GM12878 (cell line): Measurements from ENCODE around the gene SNX19. TPM values are rescaled to one million over a fixed set of nuclear protein-coding genes. Genes with fewer than 3 reads are reported as not detected.

Experiments
- ATAC-seq: fragments of 200-7000 bp; cut with Tn5 transposase; 3 replicates; pipeline ENCODE4 v1.9.1; 2020; ENCODE audit warnings: mild to moderate bottlenecking, moderate library complexity
- BruUV-seq: library from RNA; stranded (reverse); fragments of 400-500 nt; replicated peaks from 2 replicates; lab custom pipeline; 2021; lab: Mats Ljungman, UMichigan
- CTCF ChIA-PET: fragments of 300-600 bp; sonication (Branson Sonifier 250); formaldehyde crosslinking; extraction: SDS; loops from one replicate; lab custom pipeline; 2021; ENCODE audit warnings: inconsistent platforms; lab: Yijun Ruan, JAX
- POLR2A ChIA-PET: fragments of 350-600 bp; formaldehyde crosslinking; extraction: SDS; loops from one replicate; lab custom pipeline; 2021; ENCODE audit warnings: inconsistent platforms; lab: Charles Lee
- RAD21 ChIA-PET: fragments of 300-600 bp; sonication (Branson Sonifier 250); formaldehyde crosslinking; loops from one replicate; lab custom pipeline; 2023; ENCODE audit warnings: antibody characterized with exemption; ENCODE audit not compliant: unreplicated experiment; lab: Charles Lee
- SMC1A ChIA-PET: fragments of 300-600 bp; sonication (Branson Sonifier 250); formaldehyde crosslinking; loops from one replicate; lab custom pipeline; 2023; ENCODE audit not compliant: unreplicated experiment, uncharacterized antibody; lab: Charles Lee
- DNase-seq: peaks from one replicate; pipeline ENCODE4 v3.0.0-alpha.2; 2011; ENCODE audit warnings: low read depth, low spot score
- FAIRE-seq: peaks from 3 replicates; lab custom pipeline; 2011; peaks lifted over from hg19 to GRCh38; lab: Jason Lieb, UNC
- H2AFZ ChIP-seq: 2 replicates; pipeline ENCODE4 v1.6.0; 2011; ENCODE audit warnings: low read depth, low read length, control low read depth; ENCODE audit not compliant: control insufficient read depth
- H3K27ac ChIP-seq: 2 replicates; pipeline ENCODE4 v1.5.1; 2011; ENCODE audit warnings: control low read depth; ENCODE audit not compliant: control insufficient read depth, insufficient read depth
- H3K27me3 ChIP-seq, 2 experiments: replicated peaks in 1 of 2; 2 replicates each; pipeline versions ENCODE4 v1.6.0 to v1.6.1; 2011; ENCODE audit warnings: low read length in 1 of 2; ENCODE audit not compliant: control insufficient read depth in 2 of 2, insufficient read depth in 2 of 2
- H3K36me3 ChIP-seq, 2 experiments: 2 replicates each; pipeline ENCODE4 v1.5.1; 2011; ENCODE audit warnings: low read length in 1 of 2; ENCODE audit not compliant: control insufficient read depth in 2 of 2, insufficient read depth in 2 of 2
- H3K4me1 ChIP-seq: 2 replicates; pipeline ENCODE4 v1.6.1; 2011; ENCODE audit warnings: mild to moderate bottlenecking, low read length, moderate library complexity, mixed read lengths; ENCODE audit not compliant: control insufficient read depth, insufficient read depth
- H3K4me2 ChIP-seq: 2 replicates; pipeline ENCODE4 v1.6.0; 2011; ENCODE audit warnings: control low read depth; ENCODE audit not compliant: control insufficient read depth, insufficient read depth
- H3K4me3 ChIP-seq: fragments of 200-600 bp; sonication (generic); 2 replicates; pipeline ENCODE4 v1.5.1; 2016
- H3K79me2 ChIP-seq: 2 replicates; pipeline ENCODE4 v1.6.0; 2011; ENCODE audit warnings: low read length; ENCODE audit not compliant: control insufficient read depth, insufficient read depth
- H3K9ac ChIP-seq: 2 replicates; pipeline ENCODE4 v1.8.0; 2011; ENCODE audit warnings: low read length, control low read depth, mixed read lengths; ENCODE audit not compliant: control insufficient read depth, insufficient read depth
- H3K9me3 ChIP-seq: replicated peaks from 3 replicates; pipeline ENCODE4 v1.5.1; 2011; ENCODE audit warnings: mild to moderate bottlenecking, low read length; ENCODE audit not compliant: control insufficient read depth, insufficient read depth
- H4K20me1 ChIP-seq: 2 replicates; pipeline ENCODE4 v1.6.0; 2011; ENCODE audit not compliant: control insufficient read depth, insufficient read depth
- CHD1 ChIP-seq: IDR thresholded peaks from 2 replicates; pipeline ENCODE4 v1.6.1; 2012; ENCODE audit warnings: low read depth, low read length, improper control_type of control experiment
- MEF2A ChIP-seq: IDR thresholded peaks from 2 replicates; pipeline ENCODE4 v1.6.1; 2011; ENCODE audit warnings: low read depth, mild to moderate bottlenecking, low read length, moderate library complexity; ENCODE audit not compliant: insufficient read depth
- SPI1 ChIP-seq: IDR thresholded peaks from 2 replicates; pipeline ENCODE4 v1.6.1; 2011; ENCODE audit warnings: low read depth, mild to moderate bottlenecking, low read length, moderate library complexity, borderline replicate concordance; ENCODE audit not compliant: insufficient read depth
- ZBTB4 ChIP-seq: fragments of 450-650 bp; formaldehyde crosslinking; IDR thresholded peaks from 2 replicates; pipeline ENCODE4 v1.4.0; 2022; ENCODE audit warnings: mild to moderate bottlenecking, moderate library complexity
- WGBS: methylation state at CpG from one replicate; pipeline ENCODE4 v1.1.6; 2016; ENCODE audit warnings: low lambda C conversion rate; ENCODE audit not compliant: insufficient replicate concordance, insufficient coverage; ENCODE audit errors: missing lambda C conversion rate; 5-methylcytosine and 5-hydroxymethylcytosine counted together
- in situ Hi-C: fragments of 300-500 bp; cut with MboI; formaldehyde crosslinking; loops from 9 replicates; pipeline ENCODE4 v1.14.3; 2018; ENCODE audit warnings: mixed read lengths
- intact Hi-C: fragments of 100-400 bp; cut with micrococcal nuclease; formaldehyde crosslinking; loops from one replicate; pipeline ENCODE4 v1.14.2; 2022; ENCODE audit not compliant: unreplicated experiment
- polyA plus RNA-seq, 11 experiments: library from polyadenylated mRNA; depleted of rRNA in 4 of 11; unstranded in 6 of 11; stranded (reverse) in 5 of 11; fragments of >200 nt; fragmentation: Nextera tagmentation in 4 of 11; fragmentation: Illumina TruSeq in 1 of 11; extraction: Ambion mirVana in 4 of 11; extraction: Trizol in 1 of 11; gene quantifications; 1 replicate in 1 of 11; 2 replicates in 10 of 11; pipeline versions ENCODE4 v1.2.1 to v1.2.3, GENCODE V29; 2011 to 2016; ENCODE audit warnings: inconsistent platforms in 2 of 11, missing spikeins in 2 of 11, low read depth in 1 of 11
- total RNA-seq, 4 experiments: library from RNA; depleted of rRNA in 3 of 4; stranded (reverse); fragments of >200 nt in 3 of 4; fragmentation: Illumina TruSeq in 1 of 4; extraction: Trizol in 1 of 4; gene quantifications; 2 replicates each; pipeline versions ENCODE4 v1.2.1 to v1.2.3, GENCODE V29; 2013 to 2021
- TF ChIP-seq, protein P1 (sequence below): fragments of 150-350 bp; IDR thresholded peaks from 2 replicates; pipeline ENCODE4 v1.6.1; 2016; ENCODE audit warnings: low read depth, low read length
- TF ChIP-seq, protein P2 (sequence below): fragments of 450-650 bp; IDR thresholded peaks from 2 replicates; pipeline ENCODE4 v1.6.1; 2016; ENCODE audit warnings: mild to moderate bottlenecking, moderate library complexity, borderline replicate concordance

SNX19 gene
- total and polyA plus RNA-seq, 10 of the 15 experiments (the other 5 are each of a cell fraction or from before 2014, with no cell fraction given), result 3.0 to 46.9 (median 30.4) TPM

- CTCF ChIA-PET, result interaction anchor here (1.1 to 3.9 kb wide), 2 partner anchors 10 to 440 kb away, joined by 4 to 23 read pairs; no protein-coding TSS in a partner anchor
- Histone ChIP-seq H3K4me3 (no peak overlapping the region), H3K9me3 (no peaks in the 10 kb centered on the region), H3K4me2 (no peak overlapping the region), H2AFZ (no peak overlapping the region), H3K4me1 (no peaks in the 10 kb centered on the region), H3K79me2 (no peaks in the 10 kb centered on the region), H4K20me1 (no peaks in the 10 kb centered on the region), H3K9ac (no peak overlapping the region), H3K27ac (no peak overlapping the region), H3K36me3 (peaks cover 0 to 17% of the 10 kb centered on the region in 2 experiments; a peak in 1 of 4 replicates), H3K27me3 (no peaks in the 10 kb centered on the region)
- ATAC-seq (no peak), DNase-seq (no peak), FAIRE-seq (no peak)
- POLR2A ChIA-PET, result no interaction called here
- 100% methylated on average over 5 of the region's 5 CpGs for WGBS
- SMC1A ChIA-PET, result interaction anchor here (1.3 kb wide), 1 partner anchor 9 kb away, joined by 8 read pairs; no protein-coding TSS in a partner anchor
- TF ChIP-seq, protein P1, sequence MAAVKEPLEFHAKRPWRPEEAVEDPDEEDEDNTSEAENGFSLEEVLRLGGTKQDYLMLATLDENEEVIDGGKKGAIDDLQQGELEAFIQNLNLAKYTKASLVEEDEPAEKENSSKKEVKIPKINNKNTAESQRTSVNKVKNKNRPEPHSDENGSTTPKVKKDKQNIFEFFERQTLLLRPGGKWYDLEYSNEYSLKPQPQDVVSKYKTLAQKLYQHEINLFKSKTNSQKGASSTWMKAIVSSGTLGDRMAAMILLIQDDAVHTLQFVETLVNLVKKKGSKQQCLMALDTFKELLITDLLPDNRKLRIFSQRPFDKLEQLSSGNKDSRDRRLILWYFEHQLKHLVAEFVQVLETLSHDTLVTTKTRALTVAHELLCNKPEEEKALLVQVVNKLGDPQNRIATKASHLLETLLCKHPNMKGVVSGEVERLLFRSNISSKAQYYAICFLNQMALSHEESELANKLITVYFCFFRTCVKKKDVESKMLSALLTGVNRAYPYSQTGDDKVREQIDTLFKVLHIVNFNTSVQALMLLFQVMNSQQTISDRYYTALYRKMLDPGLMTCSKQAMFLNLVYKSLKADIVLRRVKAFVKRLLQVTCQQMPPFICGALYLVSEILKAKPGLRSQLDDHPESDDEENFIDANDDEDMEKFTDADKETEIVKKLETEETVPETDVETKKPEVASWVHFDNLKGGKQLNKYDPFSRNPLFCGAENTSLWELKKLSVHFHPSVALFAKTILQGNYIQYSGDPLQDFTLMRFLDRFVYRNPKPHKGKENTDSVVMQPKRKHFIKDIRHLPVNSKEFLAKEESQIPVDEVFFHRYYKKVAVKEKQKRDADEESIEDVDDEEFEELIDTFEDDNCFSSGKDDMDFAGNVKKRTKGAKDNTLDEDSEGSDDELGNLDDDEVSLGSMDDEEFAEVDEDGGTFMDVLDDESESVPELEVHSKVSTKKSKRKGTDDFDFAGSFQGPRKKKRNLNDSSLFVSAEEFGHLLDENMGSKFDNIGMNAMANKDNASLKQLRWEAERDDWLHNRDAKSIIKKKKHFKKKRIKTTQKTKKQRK, result no peak
- no peak for TF ChIP-seq MEF2A
- TF ChIP-seq, protein P2, sequence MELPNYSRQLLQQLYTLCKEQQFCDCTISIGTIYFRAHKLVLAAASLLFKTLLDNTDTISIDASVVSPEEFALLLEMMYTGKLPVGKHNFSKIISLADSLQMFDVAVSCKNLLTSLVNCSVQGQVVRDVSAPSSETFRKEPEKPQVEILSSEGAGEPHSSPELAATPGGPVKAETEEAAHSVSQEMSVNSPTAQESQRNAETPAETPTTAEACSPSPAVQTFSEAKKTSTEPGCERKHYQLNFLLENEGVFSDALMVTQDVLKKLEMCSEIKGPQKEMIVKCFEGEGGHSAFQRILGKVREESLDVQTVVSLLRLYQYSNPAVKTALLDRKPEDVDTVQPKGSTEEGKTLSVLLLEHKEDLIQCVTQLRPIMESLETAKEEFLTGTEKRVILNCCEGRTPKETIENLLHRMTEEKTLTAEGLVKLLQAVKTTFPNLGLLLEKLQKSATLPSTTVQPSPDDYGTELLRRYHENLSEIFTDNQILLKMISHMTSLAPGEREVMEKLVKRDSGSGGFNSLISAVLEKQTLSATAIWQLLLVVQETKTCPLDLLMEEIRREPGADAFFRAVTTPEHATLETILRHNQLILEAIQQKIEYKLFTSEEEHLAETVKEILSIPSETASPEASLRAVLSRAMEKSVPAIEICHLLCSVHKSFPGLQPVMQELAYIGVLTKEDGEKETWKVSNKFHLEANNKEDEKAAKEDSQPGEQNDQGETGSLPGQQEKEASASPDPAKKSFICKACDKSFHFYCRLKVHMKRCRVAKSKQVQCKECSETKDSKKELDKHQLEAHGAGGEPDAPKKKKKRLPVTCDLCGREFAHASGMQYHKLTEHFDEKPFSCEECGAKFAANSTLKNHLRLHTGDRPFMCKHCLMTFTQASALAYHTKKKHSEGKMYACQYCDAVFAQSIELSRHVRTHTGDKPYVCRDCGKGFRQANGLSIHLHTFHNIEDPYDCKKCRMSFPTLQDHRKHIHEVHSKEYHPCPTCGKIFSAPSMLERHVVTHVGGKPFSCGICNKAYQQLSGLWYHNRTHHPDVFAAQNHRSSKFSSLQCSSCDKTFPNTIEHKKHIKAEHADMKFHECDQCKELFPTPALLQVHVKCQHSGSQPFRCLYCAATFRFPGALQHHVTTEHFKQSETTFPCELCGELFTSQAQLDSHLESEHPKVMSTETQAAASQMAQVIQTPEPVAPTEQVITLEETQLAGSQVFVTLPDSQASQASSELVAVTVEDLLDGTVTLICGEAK, result no peak
- TF ChIP-seq CHD1, result no peak
- no peak for TF ChIP-seq SPI1
- no peak for TF ChIP-seq ZBTB4
- RAD21 ChIA-PET, result no interaction called here
- intact Hi-C loops, result no loop called here
- in situ Hi-C loops, result no loop called here
- BruUV-seq, result no TSS peak
Observed at GRCh38 chr11:130872102-130872501, 44.2 kb downstream of the SNX19 start.
